H9 (cell line): ENCODE measurements around the gene SNN. TPM values are rescaled to one million over a fixed set of nuclear protein-coding genes. Genes with fewer than 3 reads are reported as not detected.

Experiments
- DNase-seq: peaks from one replicate; pipeline ENCODE4 v3.0.0-alpha.2; 2017
- H2AFZ ChIP-seq: one replicate; pipeline ENCODE4 v1.6.1; 2013; ENCODE audit warnings: mild to moderate bottlenecking, low read length, control low read depth, moderate library complexity
- H2AK5ac ChIP-seq: 2 replicates; pipeline ENCODE4 v1.6.1; 2013; ENCODE audit warnings: low read length, control low read depth, mixed read lengths; ENCODE audit not compliant: insufficient read length
- H2BK120ac ChIP-seq: one replicate; pipeline ENCODE4 v1.6.1; 2013; ENCODE audit warnings: low read depth, mild to moderate bottlenecking, low read length, control low read depth, inconsistent platforms; ENCODE audit not compliant: poor library complexity, severe bottlenecking
- H2BK12ac ChIP-seq: 2 replicates; pipeline ENCODE4 v1.6.1; 2013; ENCODE audit warnings: low read length, control low read depth, mixed read lengths, low read depth; ENCODE audit not compliant: insufficient read length
- H2BK15ac ChIP-seq: 2 replicates; pipeline ENCODE4 v1.6.1; 2013; ENCODE audit warnings: low read depth, low read length, control low read depth
- H2BK20ac ChIP-seq: one replicate; pipeline ENCODE4 v1.6.1; 2013; ENCODE audit warnings: low read depth, mild to moderate bottlenecking, low read length, control low read depth, inconsistent platforms; ENCODE audit not compliant: poor library complexity, severe bottlenecking
- H2BK5ac ChIP-seq: 2 replicates; pipeline ENCODE4 v1.6.1; 2013; ENCODE audit warnings: low read length, control low read depth, mixed read lengths; ENCODE audit not compliant: insufficient read length
- H3K14ac ChIP-seq: 2 replicates; pipeline ENCODE4 v1.6.1; 2013; ENCODE audit warnings: low read length, control low read depth; ENCODE audit not compliant: insufficient read depth
- H3K18ac ChIP-seq: 2 replicates; pipeline ENCODE4 v1.6.1; 2013; ENCODE audit warnings: low read depth, mild to moderate bottlenecking, mixed read lengths, low read length, control low read depth; ENCODE audit not compliant: insufficient read length
- H3K23ac ChIP-seq: 2 replicates; pipeline ENCODE4 v1.6.1; 2013; ENCODE audit warnings: low read length, control low read depth, mixed read lengths, low read depth; ENCODE audit not compliant: insufficient read length
- H3K23me2 ChIP-seq: 2 replicates; pipeline ENCODE4 v1.6.1; 2013; ENCODE audit warnings: low read depth, mild to moderate bottlenecking, mixed read lengths, low read length, control low read depth; ENCODE audit not compliant: insufficient read length, poor library complexity, severe bottlenecking
- H3K27ac ChIP-seq: 2 replicates; pipeline ENCODE4 v1.5.1; 2013; ENCODE audit warnings: low read length, control low read depth, mixed read lengths, low read depth; ENCODE audit not compliant: insufficient read length
- H3K27me3 ChIP-seq: 2 replicates; pipeline ENCODE4 v1.6.1; 2013; ENCODE audit warnings: low read length, control low read depth, inconsistent platforms; ENCODE audit not compliant: insufficient read depth
- H3K4ac ChIP-seq: 2 replicates; pipeline ENCODE4 v1.6.1; 2013; ENCODE audit warnings: low read depth, mild to moderate bottlenecking, control low read depth, inconsistent platforms, low read length, moderate library complexity
- H3K4me1 ChIP-seq: 2 replicates; pipeline ENCODE4 v1.6.1; 2013; ENCODE audit warnings: low read length, control low read depth, inconsistent platforms; ENCODE audit not compliant: insufficient read depth
- H3K4me2 ChIP-seq: 2 replicates; pipeline ENCODE4 v1.6.1; 2013; ENCODE audit warnings: low read length, control low read depth, mixed read lengths; ENCODE audit not compliant: insufficient read length, insufficient read depth
- H3K56ac ChIP-seq: 2 replicates; pipeline ENCODE4 v1.6.1; 2013; ENCODE audit warnings: low read depth, mild to moderate bottlenecking, mixed read lengths, low read length, control low read depth; ENCODE audit not compliant: insufficient read length
- H3K79me1 ChIP-seq: 2 replicates; pipeline ENCODE4 v1.6.1; 2013; ENCODE audit warnings: low read depth, mild to moderate bottlenecking, moderate library complexity, low read length, control low read depth, inconsistent platforms; ENCODE audit not compliant: insufficient read depth, poor library complexity, severe bottlenecking
- H3K79me2 ChIP-seq: 2 replicates; pipeline ENCODE4 v1.6.1; 2013; ENCODE audit warnings: low read length, control low read depth, inconsistent platforms; ENCODE audit not compliant: insufficient read depth
- H3K9ac ChIP-seq: 2 replicates; pipeline ENCODE4 v1.6.1; 2013; ENCODE audit warnings: low read length, control low read depth, mixed read lengths; ENCODE audit not compliant: insufficient read length; ENCODE audit errors: extremely low read depth
- H3K9me3 ChIP-seq: one replicate; pipeline ENCODE4 v1.6.1; 2013; ENCODE audit warnings: low read depth, low read length, inconsistent platforms; ENCODE audit not compliant: control insufficient read depth
- H3T11ph ChIP-seq: one replicate; pipeline ENCODE4 v1.6.1; 2013; ENCODE audit warnings: mild to moderate bottlenecking, low read length, control low read depth, inconsistent platforms
- H4K20me1 ChIP-seq: one replicate; pipeline ENCODE4 v1.6.1; 2013; ENCODE audit not compliant: control insufficient read depth, insufficient read length, insufficient read depth
- H4K5ac ChIP-seq: 2 replicates; pipeline ENCODE4 v1.6.1; 2013; ENCODE audit warnings: low read depth, mild to moderate bottlenecking, mixed read lengths, low read length, control low read depth; ENCODE audit not compliant: insufficient read length
- H4K8ac ChIP-seq: replicated peaks from 2 replicates; pipeline ENCODE4 v1.6.1; 2013; ENCODE audit warnings: low read length, control low read depth, mixed read lengths, low read depth; ENCODE audit not compliant: insufficient read length
- H4K91ac ChIP-seq: 2 replicates; pipeline ENCODE4 v1.6.1; 2013; ENCODE audit warnings: low read depth, mild to moderate bottlenecking, moderate library complexity, mixed read lengths, low read length, control low read depth; ENCODE audit not compliant: insufficient read length
- H3K27ac Mint-ChIP-seq, 3 experiments: 2 replicates in 2 of 3; 3 replicates in 1 of 3; pipeline ENCODE4 v1.8.0; 2020 to 2021; ENCODE audit warnings: mixed read lengths in 3 of 3, mild to moderate bottlenecking in 1 of 3, moderate library complexity in 1 of 3
- H3K27me3 Mint-ChIP-seq: 2 replicates; pipeline ENCODE4 v1.8.0; 2021; ENCODE audit warnings: low read depth, mild to moderate bottlenecking, moderate library complexity, mixed read lengths
- H3K36me3 Mint-ChIP-seq, 3 experiments: 2 replicates in 2 of 3; 3 replicates in 1 of 3; pipeline ENCODE4 v1.8.0; 2020 to 2021; ENCODE audit warnings: low read depth in 3 of 3, mixed read lengths in 3 of 3; ENCODE audit not compliant: insufficient read depth in 1 of 3
- H3K4me1 Mint-ChIP-seq, 2 experiments: 2 replicates each; pipeline ENCODE4 v1.8.0; 2020; ENCODE audit warnings: mixed read lengths in 2 of 2
- H3K4me3 Mint-ChIP-seq, 2 experiments: 2 replicates in 1 of 2; 3 replicates in 1 of 2; pipeline ENCODE4 v1.8.0; 2020 to 2021; ENCODE audit warnings: mild to moderate bottlenecking in 2 of 2, mixed read lengths in 2 of 2, moderate library complexity in 1 of 2
- H3K9me3 Mint-ChIP-seq, 2 experiments: 2 replicates in 1 of 2; 3 replicates in 1 of 2; pipeline ENCODE4 v1.8.0; 2020; ENCODE audit warnings: mild to moderate bottlenecking in 2 of 2, mixed read lengths in 2 of 2, moderate library complexity in 1 of 2
- CTCF ChIP-seq: fragments of 200-600 bp; sonication (generic); conservative IDR thresholded peaks from 3 replicates; pipeline ENCODE4 v1.8.0; 2021; ENCODE audit warnings: antibody characterized with exemption, mild to moderate bottlenecking
- WGBS: extraction: QIAGEN DNeasy Blood & Tissue Kit; methylation state at CpG from one replicate; pipeline ENCODE4 v1.1.7; 2013; ENCODE audit warnings: missing lambda C conversion rate, low lambda C conversion rate, mixed read lengths; ENCODE audit not compliant: insufficient read length; ENCODE audit errors: extremely low coverage; 5-methylcytosine and 5-hydroxymethylcytosine counted together
- total RNA-seq: library from RNA; stranded (reverse); gene quantifications from 2 replicates; pipeline ENCODE4 v1.2.1, GENCODE V29; 2021

Gene SNN
- total RNA-seq, 1 experiment from 2014 or later: 44.2 TPM

- peaks cover 6% of the 10 kb centered on the region for H3K27me3 Mint-ChIP-seq
- no peak for TF ChIP-seq CTCF
- peak overlapping the region; percentile 8 for H4K5ac ChIP-seq
- peak overlapping the region; percentile 71 to 99 (median 98); a peak in 5 of 7 replicates for H3K27ac Mint-ChIP-seq
- no peaks in the 10 kb centered on the region; a peak in 1 of 5 replicates for H3K9me3 Mint-ChIP-seq
- H3K27ac ChIP-seq: peak overlapping the region; percentile 87
- no peaks in the 10 kb centered on the region for H3K36me3 Mint-ChIP-seq
- H3K79me1 ChIP-seq: no peaks in the 10 kb centered on the region
- peak overlapping the region; percentile 75 for H2BK120ac ChIP-seq
- peak overlapping the region; percentile 57 to 69; a peak in 4 of 5 replicates for H3K4me3 Mint-ChIP-seq
- peak overlapping the region; percentile 35; the same call in 1 of the 2 replicates for H3K4ac ChIP-seq
- DNase-seq: peak; percentile 96
- H3K56ac ChIP-seq: no peak overlapping the region
- H4K20me1 ChIP-seq: no peaks in the 10 kb centered on the region
- no peak overlapping the region for H2BK12ac ChIP-seq
- peaks cover 32 to 49% of the 10 kb centered on the region in 2 experiments for H3K4me1 Mint-ChIP-seq
- no peak overlapping the region for H2AFZ ChIP-seq
- no CpG with 5 or more reads among the region's 14 CpGs for WGBS
- H3K18ac ChIP-seq: peak overlapping the region; percentile 74
- peak overlapping the region; percentile 91; the same call in 1 of the 2 replicates for H3K14ac ChIP-seq
- H3K79me2 ChIP-seq: no peaks in the 10 kb centered on the region
- H3K23me2 ChIP-seq: peaks cover 3% of the 10 kb centered on the region
- no peak overlapping the region for H2BK20ac ChIP-seq
- no peaks in the 10 kb centered on the region for H3K9me3 ChIP-seq
- H3T11ph ChIP-seq: no peak overlapping the region
- H3K27me3 ChIP-seq: no peaks in the 10 kb centered on the region
- no peak overlapping the region for H4K8ac ChIP-seq
- peak overlapping the region; percentile 31 for H2BK5ac ChIP-seq
- peak overlapping the region; percentile 51 for H3K9ac ChIP-seq
- peak overlapping the region; percentile 4 for H4K91ac ChIP-seq
- peak overlapping the region; percentile 58 for H3K4me2 ChIP-seq
- no peak overlapping the region for H3K23ac ChIP-seq
- H2BK15ac ChIP-seq: peak overlapping the region; percentile 39; the same call in 1 of the 2 replicates
- H2AK5ac ChIP-seq: no peak overlapping the region
- peaks cover 8% of the 10 kb centered on the region; the same call in 1 of the 2 replicates for H3K4me1 ChIP-seq
These were observed 32.0 kb upstream of the SNN start for GRCh38 chr16:11636172-11636721.
